ENCODE results near the gene FAM222B.

FAM222B gene

GRCh38 chr17:28743243-28744103 lies 99.1 kb downstream of the FAM222B start, which contains the start of gene TRAF4 (continued):
- TF ChIP-seq ZBTB10 (tag by site-specific recombination; IDR thresholded peaks at IDR 0.05): peak; percentile 94
- no peak for TF ChIP-seq ZNF16 (tag by site-specific recombination; IDR thresholded peaks at IDR 0.05; ENCODE audit: low read depth)
- TF ChIP-seq ZBTB7A (tag by site-specific recombination; IDR thresholded peaks at IDR 0.05; ENCODE audit: low read depth): peak; percentile 18; the same call in 1 of the 2 replicates
- TF ChIP-seq KLF17 (tag by site-specific recombination; IDR thresholded peaks at IDR 0.05): peak; percentile 63
- TF ChIP-seq ZNF174 (tag by site-specific recombination; IDR thresholded peaks at IDR 0.05): no peak
- TF ChIP-seq TCF7L2 (IDR thresholded peaks at IDR 0.05; ENCODE audit: borderline replicate concordance, low read depth, low read length): peak; percentile 80; the same call in 1 of the 2 replicates
- no peak for TF ChIP-seq ZXDB (tag by site-specific recombination; IDR thresholded peaks at IDR 0.05)
- TF ChIP-seq ZBTB21 (tag by site-specific recombination; IDR thresholded peaks at IDR 0.05): no peak
- TF ChIP-seq EGR2 (tag by site-specific recombination; IDR thresholded peaks at IDR 0.05; ENCODE audit: low read depth): peak; percentile 58
- no peak for TF ChIP-seq REPIN1 (tag by site-specific recombination; IDR thresholded peaks at IDR 0.05; ENCODE audit: low read depth)
- peak; percentile 86 for TF ChIP-seq WT1 (tag by site-specific recombination; IDR thresholded peaks at IDR 0.05)
- TF ChIP-seq ZBTB49 (tag by site-specific recombination; IDR thresholded peaks at IDR 0.05; ENCODE audit: low read depth): no peak
- no peak for TF ChIP-seq ZNF555 (tag by site-specific recombination; conservative IDR thresholded peaks at IDR 0.05)
- peak; percentile 74; the same call in 1 of the 2 replicates for TF ChIP-seq ELK4 (IDR thresholded peaks at IDR 0.05; ENCODE audit: borderline replicate concordance, low read depth, low read length)
- 0 out of 2 replicates have a peak, but pooled peaks have one; percentile 42 for TF ChIP-seq ZNF391 (tag by site-specific recombination; IDR thresholded peaks at IDR 0.05; ENCODE audit: borderline replicate concordance, low read depth)
- no peak for TF ChIP-seq ZNF175 (tag by site-specific recombination; IDR thresholded peaks at IDR 0.05)
- no peak for TF ChIP-seq TSHZ1 (tag by site-specific recombination; IDR thresholded peaks at IDR 0.05; ENCODE audit: borderline replicate concordance)
- TF ChIP-seq HOXC10 (CRISPR knock-in tag; IDR thresholded peaks at IDR 0.05): no peak
- TF ChIP-seq ZNF274 (IDR thresholded peaks at IDR 0.05; ENCODE audit: low read length): no peak
- no peak for TF ChIP-seq ZNF274 (tag by site-specific recombination; IDR thresholded peaks at IDR 0.05; ENCODE audit: borderline replicate concordance)
- 0 out of 2 replicates have a peak, but pooled peaks have one; percentile 43 for TF ChIP-seq MEIS1 (CRISPR knock-in tag; IDR thresholded peaks at IDR 0.05; ENCODE audit: borderline replicate concordance)
- peak; percentile 68; the same call in 1 of the 2 replicates for TF ChIP-seq ZNF629 (tag by site-specific recombination; IDR thresholded peaks at IDR 0.05)
- peak; percentile 60 for TF ChIP-seq ZSCAN30 (tag by site-specific recombination; IDR thresholded peaks at IDR 0.05)
- no peak for TF ChIP-seq ZNF580 (tag by site-specific recombination; IDR thresholded peaks at IDR 0.05)
- 0 out of 2 replicates have a peak, but pooled peaks have one; percentile 8 for TF ChIP-seq ZNF324 (tag by site-specific recombination; IDR thresholded peaks at IDR 0.05)
- no peak for TF ChIP-seq ZNF132 (tag by site-specific recombination; IDR thresholded peaks at IDR 0.05; ENCODE audit: borderline replicate concordance)
- TF ChIP-seq SP2 (tag by site-specific recombination; IDR thresholded peaks at IDR 0.05): peak; percentile 70
- TF ChIP-seq ZNF530 (tag by site-specific recombination; IDR thresholded peaks at IDR 0.05; ENCODE audit: low read depth): no peak

All from HEK293 (cell line).